ENCODE measurements around the gene WNT3. TPM values are rescaled to one million over a fixed set of nuclear protein-coding genes. Genes with fewer than 3 reads are reported as not detected.

The WNT3 gene
- total RNA-seq, 1 experiment from 2014 or later, result 5.5 TPM

- ChIA-PET CTCF (interaction anchor here (1.4 kb wide), 2 partner anchors 9 to 93 kb away, joined by 3 to 5 read pairs; no protein-coding TSS in a partner anchor), POLR2A (no interaction called here), RAD21 (ENCODE audit: low non-redundant PET in 1 of 2, low total read pairs in 2 of 2, uncharacterized antibody in 2 of 2, unreplicated experiment in 2 of 2) (no interaction called here)
- no peak overlapping the region for H3K4me3 ChIP-seq (replicated peaks in 1 of 2; ENCODE audit: low read depth in 1 of 2, low read length in 2 of 2)
- no peaks in the 10 kb centered on the region for H3K36me3 ChIP-seq (ENCODE audit: control insufficient read depth in 1 of 2, insufficient read depth in 2 of 2, low read length in 2 of 2)
- no peaks in the 10 kb centered on the region for H3K9me2 ChIP-seq (ENCODE audit: insufficient read depth)
- H3K27me3 ChIP-seq (ENCODE audit: insufficient read depth, low read length), result no peaks in the 10 kb centered on the region
- H3K79me2 ChIP-seq (ENCODE audit: insufficient read depth, low read length), result no peaks in the 10 kb centered on the region
- TF ChIP-seq FOSL1 (IDR thresholded peaks at IDR 0.05; ENCODE audit: low read depth) (no peak), ELF1 (IDR thresholded peaks at IDR 0.05; ENCODE audit: borderline replicate concordance, low read depth) (no peak), CBX3 (IDR thresholded peaks at IDR 0.05; ENCODE audit: low read depth) (no peak)
- no peaks in the 10 kb centered on the region for H3K9me3 ChIP-seq (ENCODE audit: control insufficient read depth in 1 of 2, insufficient read depth in 1 of 2, low read depth in 1 of 2, low read length in 2 of 2)
- H3K4me1 ChIP-seq (ENCODE audit: control insufficient read depth in 1 of 2, insufficient read depth in 2 of 2, low read length in 2 of 2), result peaks cover 0 to 16% of the 10 kb centered on the region in 2 experiments; a peak in 1 of 4 replicates
- H2AFZ ChIP-seq (ENCODE audit: low read depth, low read length, poor library complexity, severe bottlenecking), result no peak overlapping the region
- no TSS peak for BruUV-seq (replicated peaks)
- H4K20me1 ChIP-seq (ENCODE audit: insufficient read depth), result no peaks in the 10 kb centered on the region
- no peak for DNase-seq (ENCODE audit: low read depth, low spot score)
- intact Hi-C loops (cut with micrococcal nuclease), result loop anchor here (5.0 to 10.0 kb wide), 2 partner anchors 54 to 142 kb away; partner anchors contain the start of gene GOSR2
- no peak overlapping the region for H3K4me2 ChIP-seq (ENCODE audit: low read length)
- H3K9ac ChIP-seq (ENCODE audit: low read length), result no peak overlapping the region
- no peak overlapping the region for H3K27ac ChIP-seq (ENCODE audit: low read depth, low read length)
- no peak for ATAC-seq
Measured at GRCh38 chr17:46783031-46783593, 35.4 kb downstream of the WNT3 start.

- Histone ChIP-seq H3K79me2 (ENCODE audit: insufficient read depth, low read length) (no peaks in the 10 kb centered on the region), H3K27me3 (ENCODE audit: insufficient read depth, low read length) (no peaks in the 10 kb centered on the region), H3K9me3 (ENCODE audit: control insufficient read depth in 1 of 2, insufficient read depth in 1 of 2, low read depth in 1 of 2, low read length in 2 of 2) (no peaks in the 10 kb centered on the region), H3K27ac (ENCODE audit: low read depth, low read length) (no peak overlapping the region), H3K4me2 (ENCODE audit: low read length) (no peak overlapping the region), H3K9ac (ENCODE audit: low read length) (no peak overlapping the region), H2AFZ (ENCODE audit: low read depth, low read length, poor library complexity, severe bottlenecking) (no peak overlapping the region), H3K9me2 (ENCODE audit: insufficient read depth) (no peaks in the 10 kb centered on the region), H3K4me3 (replicated peaks in 1 of 2; ENCODE audit: low read depth in 1 of 2, low read length in 2 of 2) (no peak overlapping the region), H3K36me3 (ENCODE audit: control insufficient read depth in 1 of 2, insufficient read depth in 2 of 2, low read length in 2 of 2) (no peaks in the 10 kb centered on the region), H3K4me1 (ENCODE audit: control insufficient read depth in 1 of 2, insufficient read depth in 2 of 2, low read length in 2 of 2) (peaks cover 0 to 16% of the 10 kb centered on the region in 2 experiments; a peak in 1 of 4 replicates), H4K20me1 (ENCODE audit: insufficient read depth) (no peaks in the 10 kb centered on the region)
- ATAC-seq, result peak; percentile 93
- TF ChIP-seq ZNF274 (IDR thresholded peaks at IDR 0.05; ENCODE audit: low read depth, low read length) (no peak), RAD21 (IDR thresholded peaks at IDR 0.05; ENCODE audit: low read depth) (peak; percentile 98), JUND (IDR thresholded peaks at IDR 0.05) (no peak), MAX (IDR thresholded peaks at IDR 0.05) (no peak), SP1 (IDR thresholded peaks at IDR 0.05; ENCODE audit: low read depth) (no peak), ZFX (IDR thresholded peaks at IDR 0.05) (peak; percentile 30; the same call in 1 of the 2 replicates), TCF7L2 (IDR thresholded peaks at IDR 0.05; ENCODE audit: borderline replicate concordance, extremely low read depth, insufficient read depth, insufficient read length) (peak; percentile 9), EZH2phosphoT487 (IDR thresholded peaks at IDR 0.05; ENCODE audit: borderline replicate concordance) (no peak), EGR1 (IDR thresholded peaks at IDR 0.05; ENCODE audit: low read depth) (no peak), CTCF (IDR thresholded peaks at IDR 0.05 in 2 of 3, conservative IDR thresholded peaks at IDR 0.05 in 1 of 3; ENCODE audit: borderline replicate concordance in 1 of 3, insufficient read depth in 1 of 3, low read depth in 2 of 3, low read length in 2 of 3) (peak; percentile 94 to 99 (median 98)), REST (IDR thresholded peaks at IDR 0.05; ENCODE audit: low read depth) (no peak)
- CTCF ChIA-PET, result interaction anchor here (1.4 kb wide), 1 partner anchor 94 kb away, joined by 3 read pairs; no protein-coding TSS in a partner anchor
- RAD21 ChIA-PET (ENCODE audit: low non-redundant PET in 1 of 2, low total read pairs in 2 of 2, uncharacterized antibody in 2 of 2, unreplicated experiment in 2 of 2), result no interaction called here
- POLR2A ChIA-PET, result no interaction called here
- DNase-seq (ENCODE audit: low read depth, low spot score), result no peak
- intact Hi-C loops (cut with micrococcal nuclease), result loop anchor here (5.0 to 10.0 kb wide), 2 partner anchors 55 to 142 kb away; partner anchors contain the start of gene GOSR2
- BruUV-seq (replicated peaks), result no TSS peak
Measured at GRCh38 chr17:46782250-46782953, 36.1 kb downstream of the WNT3 start.

Data from HCT116 (cell line).